ENCODE measurements around the gene CABP1. TPM values are rescaled to one million over a fixed set of nuclear protein-coding genes. Genes with fewer than 3 reads are reported as not detected.
"Not testable (repeated sequence)": the region's sequence is repeated elsewhere in the genome, so short reads cannot be mapped to it uniquely, and the experiment has no call there.

Gene CABP1
- polyA plus RNA-seq, 4 donors: 2.3 to 6.6 (median 4.9) TPM

- DNase-seq (ENCODE audit: low read depth in 4 of 4, low spot score in 3 of 4): no peak
Observed at GRCh38 chr12:120663741-120664140, 23.3 kb downstream of the CABP1 start.

GRCh38 chr12:120666571-120667390 is 26.4 kb downstream of the CABP1 start:
- DNase-seq (ENCODE audit: low read depth in 4 of 4, low spot score in 3 of 4): no peak

GRCh38 chr12:120668091-120668867 is 27.9 kb downstream of the CABP1 start:
- DNase-seq (ENCODE audit: low read depth in 4 of 4, low spot score in 3 of 4): no peak

GRCh38 chr12:120668868-120669840 is 28.7 kb downstream of the CABP1 start:
- no peak for DNase-seq (ENCODE audit: low read depth in 4 of 4, low spot score in 3 of 4)

- not testable (repeated sequence) for DNase-seq (ENCODE audit: low read depth in 4 of 4, low spot score in 3 of 4)
Observed at GRCh38 chr12:120670237-120670636, 29.8 kb downstream of the CABP1 start.

GRCh38 chr12:120670667-120671066 is 30.2 kb downstream of the CABP1 start:
- no peak for DNase-seq (ENCODE audit: low read depth in 4 of 4, low spot score in 3 of 4)

- DNase-seq (ENCODE audit: low read depth in 4 of 4, low spot score in 3 of 4): no peak
Observed at GRCh38 chr12:120674097-120674636, 33.7 kb downstream of the CABP1 start.

- no peak for DNase-seq (ENCODE audit: low read depth in 4 of 4, low spot score in 3 of 4)
Observed at GRCh38 chr12:120677765-120678473, 37.5 kb downstream of the CABP1 start.

GRCh38 chr12:120678572-120678971 is 38.1 kb downstream of the CABP1 start:
- no peak for DNase-seq (ENCODE audit: low read depth in 4 of 4, low spot score in 3 of 4)

- DNase-seq (ENCODE audit: low read depth in 4 of 4, low spot score in 3 of 4): no peak
Observed at GRCh38 chr12:120680165-120680738, 39.8 kb downstream of the CABP1 start.

GRCh38 chr12:120684523-120684932 is 44.1 kb downstream of the CABP1 start:
- DNase-seq (ENCODE audit: low read depth in 4 of 4, low spot score in 3 of 4): no peak

GRCh38 chr12:120685522-120685921 is 45.1 kb downstream of the CABP1 start:
- no peak for DNase-seq (ENCODE audit: low read depth in 4 of 4, low spot score in 3 of 4)

GRCh38 chr12:120686151-120686689 is 45.8 kb downstream of the CABP1 start:
- DNase-seq (ENCODE audit: low read depth in 4 of 4, low spot score in 3 of 4): peak; percentile 92 to 96 (median 94)

GRCh38 chr12:120686690-120687577 is 46.5 kb downstream of the CABP1 start, which contains the start of gene MLEC:
Gene MLEC (plus strand): TSS chr12:120687149. CDS start chr12:120687297, 148 bp downstream.
- DNase-seq (ENCODE audit: low read depth in 4 of 4, low spot score in 3 of 4): peak; percentile 90 to 93 (median 92)

- DNase-seq (ENCODE audit: low read depth in 4 of 4, low spot score in 3 of 4): no peak
Observed at GRCh38 chr12:120687578-120688289, 47.3 kb downstream of the CABP1 start.

- DNase-seq (ENCODE audit: low read depth in 4 of 4, low spot score in 3 of 4): no peak
Observed at GRCh38 chr12:120688527-120689071, 48.2 kb downstream of the CABP1 start.

All from left renal pelvis (tissue), 4 donors.